Common myeloid progenitor, CD34-positive (primary cell): ENCODE results near the gene SH2D3A.

Experiments
- CTCF ChIA-PET: fragments of 350-600 bp; sonication (Branson Sonifier 250); formaldehyde crosslinking; loops from one replicate; lab custom pipeline; 2021; ENCODE audit warnings: antibody characterized with exemption; lab: Charles Lee
- POLR2A ChIA-PET: fragments of 350-600 bp; sonication (Branson Sonifier 250); formaldehyde crosslinking; loops from one replicate; lab custom pipeline; 2021; ENCODE audit warnings: antibody characterized with exemption; lab: Charles Lee
- DNase-seq, 3 donors: peaks; one replicate each; pipeline versions ENCODE4 v3.0.0 to v3.0.0-alpha.2; 2013
- H3K27ac ChIP-seq, 2 experiments: 1 replicate in 1 of 2; 2 replicates in 1 of 2; pipeline ENCODE4 v1.7.0; 2013; ENCODE audit warnings: inconsistent platforms in 2 of 2, low read length in 2 of 2, mild to moderate bottlenecking in 2 of 2, low read depth in 1 of 2, moderate library complexity in 1 of 2; ENCODE audit not compliant: severe bottlenecking in 2 of 2, insufficient read depth in 1 of 2, poor library complexity in 1 of 2
- H3K27me3 ChIP-seq, 5 experiments: replicated peaks in 2 of 5; 1 replicate in 3 of 5; 2 replicates in 2 of 5; pipeline versions ENCODE4 v1.6.1 to v1.7.0; 2013; ENCODE audit warnings: low read length in 4 of 5, mild to moderate bottlenecking in 2 of 5, moderate library complexity in 2 of 5, inconsistent platforms in 1 of 5; ENCODE audit not compliant: insufficient read depth in 5 of 5, control insufficient read depth in 4 of 5
- H3K36me3 ChIP-seq, 4 experiments: 1 replicate in 2 of 4; 2 replicates in 2 of 4; pipeline versions ENCODE4 v1.6.1 to v1.7.0; 2013; ENCODE audit warnings: low read length in 3 of 4, control low read depth in 1 of 4, mild to moderate bottlenecking in 1 of 4; ENCODE audit not compliant: control insufficient read depth in 4 of 4, insufficient read depth in 4 of 4
- H3K4me1 ChIP-seq, 4 experiments: 1 replicate in 3 of 4; 2 replicates in 1 of 4; pipeline versions ENCODE4 v1.6.1 to v1.7.1; 2013; ENCODE audit warnings: low read length in 3 of 4, mild to moderate bottlenecking in 3 of 4, control low read depth in 1 of 4, inconsistent platforms in 1 of 4, moderate library complexity in 1 of 4; ENCODE audit not compliant: control insufficient read depth in 4 of 4, insufficient read depth in 4 of 4; ENCODE audit errors: control extremely low read depth in 1 of 4
- H3K4me3 ChIP-seq, 7 experiments: 1 replicate in 4 of 7; 2 replicates in 3 of 7; pipeline versions ENCODE4 v1.5.1 to v1.7.0; 2013; ENCODE audit warnings: mild to moderate bottlenecking in 7 of 7, low read length in 6 of 7, moderate library complexity in 6 of 7, inconsistent platforms in 2 of 7, low read depth in 2 of 7, control low read depth in 1 of 7; ENCODE audit not compliant: insufficient read depth in 4 of 7, control insufficient read depth in 1 of 7; ENCODE audit errors: extremely low read depth in 1 of 7
- H3K9me3 ChIP-seq, 5 experiments: 1 replicate in 4 of 5; 2 replicates in 1 of 5; pipeline versions ENCODE4 v1.6.1 to v1.7.1; 2013; ENCODE audit warnings: low read length in 4 of 5, mild to moderate bottlenecking in 2 of 5, inconsistent platforms in 1 of 5, low read depth in 1 of 5, moderate library complexity in 1 of 5; ENCODE audit not compliant: control insufficient read depth in 4 of 5, insufficient read depth in 2 of 5; ENCODE audit errors: control extremely low read depth in 1 of 5
- WGBS: methylation state at CpG from one replicate; pipeline ENCODE4 v1.1.5; 2013; ENCODE audit not compliant: insufficient coverage; 5-methylcytosine and 5-hydroxymethylcytosine counted together

The SH2D3A gene

GRCh38 chr19:6705931-6706632, 61.2 kb downstream of the SH2D3A start:
- Histone ChIP-seq H3K4me1 (no peaks in the 10 kb centered on the region), H3K27ac (no peak overlapping the region), H3K36me3 (no peaks in the 10 kb centered on the region), H3K4me3 (no peak overlapping the region), H3K27me3 (peaks cover 0 to 27% (median 14%) of the 10 kb centered on the region in 5 experiments), H3K9me3 (no peaks in the 10 kb centered on the region)
- WGBS, result 95% methylated on average over 8 of the region's 11 CpGs
- CTCF ChIA-PET, result no interaction called here
- no peak for DNase-seq
- POLR2A ChIA-PET, result no interaction called here
